ENCODE data around the gene IHH. TPM values are rescaled to one million over a fixed set of nuclear protein-coding genes. Genes with fewer than 3 reads are reported as not detected.
A peak's percentile ranks its signal among the peaks of the same experiment; 100 is the strongest.

The IHH gene
- total and polyA plus RNA-seq, 2 experiments from 2014 or later = 23.0 to 36.3 TPM

DNA sequence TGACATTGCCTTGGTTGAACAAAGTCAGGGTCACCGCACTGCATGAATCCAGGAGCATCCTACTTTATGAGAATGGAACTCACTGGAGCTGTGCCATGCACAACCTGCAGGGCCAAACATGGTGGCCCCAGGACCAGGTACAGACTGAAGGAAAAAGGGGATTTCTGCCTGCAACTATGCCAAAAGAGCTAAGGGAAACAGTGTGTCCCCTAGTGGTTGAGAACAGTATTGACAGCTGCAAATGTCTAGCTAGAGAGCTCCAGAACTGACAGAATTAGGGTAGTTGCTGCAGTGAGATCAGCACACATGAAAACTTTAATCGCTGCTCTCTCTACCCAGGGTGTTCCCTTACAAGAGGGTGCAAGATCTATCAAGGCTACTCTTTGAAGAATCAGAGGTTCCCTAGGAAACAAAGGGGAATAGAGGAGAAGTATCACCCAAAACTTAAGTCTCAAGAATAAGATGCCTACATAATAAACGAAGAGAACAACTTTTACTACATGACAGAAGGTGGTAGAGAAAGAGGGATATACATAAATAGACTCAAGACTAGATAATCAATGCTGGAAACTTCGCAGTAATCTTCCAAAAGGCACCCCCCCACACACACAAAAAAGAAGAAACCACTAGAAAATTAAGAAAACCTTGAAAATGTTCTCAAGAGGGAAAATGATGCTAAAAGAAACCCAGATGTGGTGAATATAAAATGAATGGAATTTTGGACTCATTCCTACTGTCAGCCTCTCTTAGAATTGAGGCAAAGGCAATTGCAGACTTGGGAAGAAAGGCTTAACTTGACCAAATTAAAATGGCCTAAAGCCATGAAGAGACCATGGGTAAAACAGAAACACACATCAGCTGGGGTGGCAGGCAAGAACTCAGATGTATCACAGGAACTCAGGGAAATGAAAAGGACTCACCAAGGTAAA, 43.6 kb upstream of the IHH start:
- Histone ChIP-seq H3K9me3 (ENCODE audit: low read depth) (no peaks in the 10 kb centered on the region), H3K4me2 (no peak overlapping the region), H3K27ac (no peak overlapping the region), H4K20me1 (ENCODE audit: insufficient read depth, poor library complexity, severe bottlenecking) (no peaks in the 10 kb centered on the region), H3K9me2 (replicated peaks; ENCODE audit: insufficient read depth) (no peaks in the 10 kb centered on the region), H3K79me2 (peaks cover 19% of the 10 kb centered on the region), H3K27me3 (no peaks in the 10 kb centered on the region), H3K4me1 (ENCODE audit: insufficient read depth) (peaks cover 5% of the 10 kb centered on the region), H2AFZ (no peak overlapping the region), H3K4me3 (no peak overlapping the region), H3K36me3 (replicated peaks; ENCODE audit: insufficient read depth, low read depth) (no peaks in the 10 kb centered on the region)
- DNase-seq (ENCODE audit: low spot score) = no peak
- no peak for TF ChIP-seq EZH2phosphoT487 (IDR thresholded peaks at IDR 0.05; ENCODE audit: low read depth, severe bottlenecking, unreplicated experiment)
- TF ChIP-seq, protein P1, sequence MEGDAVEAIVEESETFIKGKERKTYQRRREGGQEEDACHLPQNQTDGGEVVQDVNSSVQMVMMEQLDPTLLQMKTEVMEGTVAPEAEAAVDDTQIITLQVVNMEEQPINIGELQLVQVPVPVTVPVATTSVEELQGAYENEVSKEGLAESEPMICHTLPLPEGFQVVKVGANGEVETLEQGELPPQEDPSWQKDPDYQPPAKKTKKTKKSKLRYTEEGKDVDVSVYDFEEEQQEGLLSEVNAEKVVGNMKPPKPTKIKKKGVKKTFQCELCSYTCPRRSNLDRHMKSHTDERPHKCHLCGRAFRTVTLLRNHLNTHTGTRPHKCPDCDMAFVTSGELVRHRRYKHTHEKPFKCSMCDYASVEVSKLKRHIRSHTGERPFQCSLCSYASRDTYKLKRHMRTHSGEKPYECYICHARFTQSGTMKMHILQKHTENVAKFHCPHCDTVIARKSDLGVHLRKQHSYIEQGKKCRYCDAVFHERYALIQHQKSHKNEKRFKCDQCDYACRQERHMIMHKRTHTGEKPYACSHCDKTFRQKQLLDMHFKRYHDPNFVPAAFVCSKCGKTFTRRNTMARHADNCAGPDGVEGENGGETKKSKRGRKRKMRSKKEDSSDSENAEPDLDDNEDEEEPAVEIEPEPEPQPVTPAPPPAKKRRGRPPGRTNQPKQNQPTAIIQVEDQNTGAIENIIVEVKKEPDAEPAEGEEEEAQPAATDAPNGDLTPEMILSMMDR (IDR thresholded peaks at IDR 0.05; ENCODE audit: poor library complexity) = peak; percentile 42
- TF ChIP-seq EZH2 (IDR thresholded peaks at IDR 0.05; ENCODE audit: borderline replicate concordance) = no peak
- WGBS (ENCODE audit: low lambda C conversion rate, missing lambda C conversion rate) = 71% methylated on average over 4 of the region's 4 CpGs

DNA sequence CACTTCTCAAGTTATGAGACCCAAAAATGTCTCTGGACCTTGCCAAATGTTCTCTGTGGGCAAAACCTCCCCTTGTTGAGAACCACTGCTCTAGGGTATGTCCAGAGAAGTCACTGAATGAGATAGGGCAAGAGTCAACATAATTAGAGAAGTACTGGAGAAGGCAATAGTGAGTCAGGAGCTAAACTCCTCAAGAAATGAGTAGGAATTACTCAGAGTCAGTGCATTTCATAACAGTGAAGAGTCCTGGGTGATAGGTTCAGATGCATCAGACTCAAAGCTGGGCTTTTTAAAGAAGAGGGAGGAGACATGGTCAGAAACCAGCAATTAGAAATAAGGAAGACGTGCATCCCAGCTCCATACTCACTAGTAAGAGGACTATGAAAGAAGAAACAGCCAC, 38.6 kb upstream of the IHH start:
- H3K9me2 ChIP-seq (replicated peaks; ENCODE audit: insufficient read depth) = no peaks in the 10 kb centered on the region
- H3K27me3 ChIP-seq = no peaks in the 10 kb centered on the region
- no peaks in the 10 kb centered on the region for H3K4me1 ChIP-seq (ENCODE audit: insufficient read depth)
- TF ChIP-seq EZH2phosphoT487 (IDR thresholded peaks at IDR 0.05; ENCODE audit: low read depth, severe bottlenecking, unreplicated experiment) = no peak
- TF ChIP-seq, protein P1 (IDR thresholded peaks at IDR 0.05; ENCODE audit: poor library complexity) = no peak
- no peak for TF ChIP-seq EZH2 (IDR thresholded peaks at IDR 0.05; ENCODE audit: borderline replicate concordance)
- H3K79me2 ChIP-seq = peaks cover 10% of the 10 kb centered on the region
- no peaks in the 10 kb centered on the region for H3K9me3 ChIP-seq (ENCODE audit: low read depth)
- no peaks in the 10 kb centered on the region for H3K36me3 ChIP-seq (replicated peaks; ENCODE audit: insufficient read depth, low read depth)
- WGBS (ENCODE audit: low lambda C conversion rate, missing lambda C conversion rate) = 95% methylated on average over 1 of the region's 1 CpG
- no peak overlapping the region for H3K27ac ChIP-seq
- H4K20me1 ChIP-seq (ENCODE audit: insufficient read depth, poor library complexity, severe bottlenecking) = no peaks in the 10 kb centered on the region
- no peak for DNase-seq (ENCODE audit: low spot score)
- no peak overlapping the region for H2AFZ ChIP-seq
- no peak overlapping the region for H3K4me3 ChIP-seq
- no peak overlapping the region for H3K4me2 ChIP-seq

DNA sequence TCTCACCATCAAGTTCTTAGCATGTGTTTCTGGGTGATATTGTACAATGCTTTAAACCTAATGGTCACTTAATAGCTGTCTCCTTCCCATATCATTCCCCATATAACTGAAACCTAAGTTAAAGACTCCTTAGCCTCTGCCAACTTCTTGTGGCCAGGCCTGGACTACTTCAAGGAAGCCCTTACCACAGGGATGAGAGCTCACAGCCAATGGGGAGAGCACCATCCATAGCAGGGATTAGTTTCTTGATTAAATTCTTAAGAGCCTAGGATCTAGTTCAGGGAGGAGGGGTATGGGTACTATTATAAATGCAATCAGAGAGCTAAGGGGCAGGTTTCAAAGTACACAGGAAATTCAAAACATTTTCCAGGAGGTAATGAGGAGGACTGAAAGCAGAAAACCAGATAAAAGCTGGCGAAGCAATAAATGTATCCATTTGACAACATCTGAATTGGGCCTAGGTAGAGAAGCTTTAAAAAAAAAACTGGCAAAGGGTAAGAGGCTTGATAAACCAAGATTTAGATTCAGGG, 34.8 kb upstream of the IHH start:
- 47% methylated on average over 1 of the region's 1 CpG for WGBS (ENCODE audit: low lambda C conversion rate, missing lambda C conversion rate)
- Histone ChIP-seq H3K4me2 (no peak overlapping the region), H3K9me3 (ENCODE audit: low read depth) (no peaks in the 10 kb centered on the region), H3K27ac (no peak overlapping the region), H3K4me3 (no peak overlapping the region), H4K20me1 (ENCODE audit: insufficient read depth, poor library complexity, severe bottlenecking) (no peaks in the 10 kb centered on the region), H3K4me1 (ENCODE audit: insufficient read depth) (no peaks in the 10 kb centered on the region), H3K79me2 (peaks cover 3% of the 10 kb centered on the region), H2AFZ (no peak overlapping the region), H3K36me3 (replicated peaks; ENCODE audit: insufficient read depth, low read depth) (no peaks in the 10 kb centered on the region), H3K27me3 (no peaks in the 10 kb centered on the region), H3K9me2 (replicated peaks; ENCODE audit: insufficient read depth) (no peaks in the 10 kb centered on the region)
- TF ChIP-seq EZH2phosphoT487 (IDR thresholded peaks at IDR 0.05; ENCODE audit: low read depth, severe bottlenecking, unreplicated experiment) (no peak), EZH2 (IDR thresholded peaks at IDR 0.05; ENCODE audit: borderline replicate concordance) (no peak)
- TF ChIP-seq, protein P1 (IDR thresholded peaks at IDR 0.05; ENCODE audit: poor library complexity) = no peak
- no peak for DNase-seq (ENCODE audit: low spot score)
